ENCODE results near the gene MAVS.

Gene MAVS

GRCh38 chr20:3846740-3847428 lies at the start of gene MAVS:
Gene MAVS, plus strand, starts transcription at chr20:3846834. Its CDS starts 7,791 bp downstream, at chr20:3854625.
- Histone ChIP-seq H3K4me1 (ENCODE audit: control insufficient read depth, insufficient read depth, low read length) (peaks cover 29% of the 10 kb centered on the region), H3K27me3 (replicated peaks; ENCODE audit: control insufficient read depth, insufficient read depth, low read length) (no peaks in the 10 kb centered on the region), H3K9me3 (ENCODE audit: control insufficient read depth, low read length) (no peaks in the 10 kb centered on the region), H3K4me3 (ENCODE audit: low read length) (peak within 1 kb of the TSS; percentile 98), H3K9ac (ENCODE audit: low read length) (peak within 1 kb of the TSS; percentile 100), H3K36me3 (ENCODE audit: control insufficient read depth, insufficient read depth, low read length, severe bottlenecking) (no peaks in the 10 kb centered on the region)
- peak; percentile 95 for DNase-seq (ENCODE audit: low read depth)

GRCh38 chr20:3797226-3797545 lies 49.4 kb upstream of the MAVS start:
- Histone ChIP-seq H3K27me3 (replicated peaks; ENCODE audit: control insufficient read depth, insufficient read depth, low read length) (no peaks in the 10 kb centered on the region), H3K4me3 (ENCODE audit: low read length) (peak overlapping the region; percentile 94), H3K36me3 (ENCODE audit: control insufficient read depth, insufficient read depth, low read length, severe bottlenecking) (peaks cover 25% of the 10 kb centered on the region), H3K9me3 (ENCODE audit: control insufficient read depth, low read length) (no peaks in the 10 kb centered on the region), H3K4me1 (ENCODE audit: control insufficient read depth, insufficient read depth, low read length) (peaks cover 21% of the 10 kb centered on the region), H3K9ac (ENCODE audit: low read length) (peak overlapping the region; percentile 86)
- DNase-seq (ENCODE audit: low read depth) = no peak

GRCh38 chr20:3797592-3798372 lies 48.9 kb upstream of the MAVS start:
- peak overlapping the region; percentile 94 for H3K4me3 ChIP-seq (ENCODE audit: low read length)

GRCh38 chr20:3798373-3798768 lies 48.3 kb upstream of the MAVS start:
- H3K27me3 ChIP-seq (replicated peaks; ENCODE audit: control insufficient read depth, insufficient read depth, low read length) = no peaks in the 10 kb centered on the region
- peaks cover 37% of the 10 kb centered on the region for H3K36me3 ChIP-seq (ENCODE audit: control insufficient read depth, insufficient read depth, low read length, severe bottlenecking)
- no peak for DNase-seq (ENCODE audit: low read depth)
- H3K9me3 ChIP-seq (ENCODE audit: control insufficient read depth, low read length) = no peaks in the 10 kb centered on the region
- peak overlapping the region; percentile 86 for H3K9ac ChIP-seq (ENCODE audit: low read length)
- H3K4me1 ChIP-seq (ENCODE audit: control insufficient read depth, insufficient read depth, low read length) = peaks cover 21% of the 10 kb centered on the region
- peak overlapping the region; percentile 94 for H3K4me3 ChIP-seq (ENCODE audit: low read length)

More at GRCh38 chr20:3797592-3798372, 48.9 kb upstream of the MAVS start:
- DNase-seq (ENCODE audit: low read depth) = no peak
- no peaks in the 10 kb centered on the region for H3K27me3 ChIP-seq (replicated peaks; ENCODE audit: control insufficient read depth, insufficient read depth, low read length)
- H3K4me1 ChIP-seq (ENCODE audit: control insufficient read depth, insufficient read depth, low read length) = peaks cover 21% of the 10 kb centered on the region
- peak overlapping the region; percentile 86 for H3K9ac ChIP-seq (ENCODE audit: low read length)
- H3K36me3 ChIP-seq (ENCODE audit: control insufficient read depth, insufficient read depth, low read length, severe bottlenecking) = peaks cover 31% of the 10 kb centered on the region
- H3K9me3 ChIP-seq (ENCODE audit: control insufficient read depth, low read length) = no peaks in the 10 kb centered on the region

- DNase-seq (ENCODE audit: low read depth) = no peak
- no peaks in the 10 kb centered on the region for H3K9me3 ChIP-seq (ENCODE audit: control insufficient read depth, low read length)
- no peak overlapping the region for H3K4me3 ChIP-seq (ENCODE audit: low read length)
- H3K4me1 ChIP-seq (ENCODE audit: control insufficient read depth, insufficient read depth, low read length) = peaks cover 21% of the 10 kb centered on the region
- H3K9ac ChIP-seq (ENCODE audit: low read length) = no peak overlapping the region
- no peaks in the 10 kb centered on the region for H3K27me3 ChIP-seq (replicated peaks; ENCODE audit: control insufficient read depth, insufficient read depth, low read length)
- peaks cover 42% of the 10 kb centered on the region for H3K36me3 ChIP-seq (ENCODE audit: control insufficient read depth, insufficient read depth, low read length, severe bottlenecking)
Observed at GRCh38 chr20:3798908-3799248, 47.8 kb upstream of the MAVS start.

- H3K36me3 ChIP-seq (ENCODE audit: control insufficient read depth, insufficient read depth, low read length, severe bottlenecking) = peaks cover 42% of the 10 kb centered on the region
- DNase-seq (ENCODE audit: low read depth) = no peak
- H3K4me1 ChIP-seq (ENCODE audit: control insufficient read depth, insufficient read depth, low read length) = peaks cover 26% of the 10 kb centered on the region
- H3K27me3 ChIP-seq (replicated peaks; ENCODE audit: control insufficient read depth, insufficient read depth, low read length) = no peaks in the 10 kb centered on the region
- no peaks in the 10 kb centered on the region for H3K9me3 ChIP-seq (ENCODE audit: control insufficient read depth, low read length)
- no peak overlapping the region for H3K4me3 ChIP-seq (ENCODE audit: low read length)
- H3K9ac ChIP-seq (ENCODE audit: low read length) = no peak overlapping the region
Observed at GRCh38 chr20:3800256-3800877, 46.3 kb upstream of the MAVS start.

- Histone ChIP-seq H3K4me1 (ENCODE audit: control insufficient read depth, insufficient read depth, low read length) (peaks cover 31% of the 10 kb centered on the region), H3K9me3 (ENCODE audit: control insufficient read depth, low read length) (no peaks in the 10 kb centered on the region), H3K4me3 (ENCODE audit: low read length) (no peak overlapping the region), H3K9ac (ENCODE audit: low read length) (no peak overlapping the region), H3K36me3 (ENCODE audit: control insufficient read depth, insufficient read depth, low read length, severe bottlenecking) (peaks cover 42% of the 10 kb centered on the region), H3K27me3 (replicated peaks; ENCODE audit: control insufficient read depth, insufficient read depth, low read length) (no peaks in the 10 kb centered on the region)
- DNase-seq (ENCODE audit: low read depth) = no peak
Observed at GRCh38 chr20:3800878-3801260, 45.8 kb upstream of the MAVS start.

GRCh38 chr20:3801299-3801698 lies 45.3 kb upstream of the MAVS start:
- peaks cover 42% of the 10 kb centered on the region for H3K36me3 ChIP-seq (ENCODE audit: control insufficient read depth, insufficient read depth, low read length, severe bottlenecking)

GRCh38 chr20:3801846-3802245 lies 44.8 kb upstream of the MAVS start:
- Histone ChIP-seq H3K9me3 (ENCODE audit: control insufficient read depth, low read length) (no peaks in the 10 kb centered on the region), H3K4me3 (ENCODE audit: low read length) (no peak overlapping the region), H3K36me3 (ENCODE audit: control insufficient read depth, insufficient read depth, low read length, severe bottlenecking) (peaks cover 42% of the 10 kb centered on the region), H3K27me3 (replicated peaks; ENCODE audit: control insufficient read depth, insufficient read depth, low read length) (no peaks in the 10 kb centered on the region), H3K9ac (ENCODE audit: low read length) (no peak overlapping the region), H3K4me1 (ENCODE audit: control insufficient read depth, insufficient read depth, low read length) (peaks cover 34% of the 10 kb centered on the region)
- DNase-seq (ENCODE audit: low read depth) = no peak

More at GRCh38 chr20:3801299-3801698, 45.3 kb upstream of the MAVS start:
- Histone ChIP-seq H3K27me3 (replicated peaks; ENCODE audit: control insufficient read depth, insufficient read depth, low read length) (no peaks in the 10 kb centered on the region), H3K9me3 (ENCODE audit: control insufficient read depth, low read length) (no peaks in the 10 kb centered on the region), H3K4me1 (ENCODE audit: control insufficient read depth, insufficient read depth, low read length) (peaks cover 36% of the 10 kb centered on the region), H3K9ac (ENCODE audit: low read length) (no peak overlapping the region), H3K4me3 (ENCODE audit: low read length) (no peak overlapping the region)
- no peak for DNase-seq (ENCODE audit: low read depth)

- H3K9ac ChIP-seq (ENCODE audit: low read length) = no peak overlapping the region
- no peaks in the 10 kb centered on the region for H3K27me3 ChIP-seq (replicated peaks; ENCODE audit: control insufficient read depth, insufficient read depth, low read length)
- peaks cover 42% of the 10 kb centered on the region for H3K36me3 ChIP-seq (ENCODE audit: control insufficient read depth, insufficient read depth, low read length, severe bottlenecking)
- DNase-seq (ENCODE audit: low read depth) = no peak
- no peaks in the 10 kb centered on the region for H3K9me3 ChIP-seq (ENCODE audit: control insufficient read depth, low read length)
- H3K4me3 ChIP-seq (ENCODE audit: low read length) = no peak overlapping the region
- H3K4me1 ChIP-seq (ENCODE audit: control insufficient read depth, insufficient read depth, low read length) = peaks cover 34% of the 10 kb centered on the region
Observed at GRCh38 chr20:3802524-3803239, 44.0 kb upstream of the MAVS start.

GRCh38 chr20:3803289-3803688 lies 43.3 kb upstream of the MAVS start:
- Histone ChIP-seq H3K9ac (ENCODE audit: low read length) (no peak overlapping the region), H3K9me3 (ENCODE audit: control insufficient read depth, low read length) (no peaks in the 10 kb centered on the region), H3K27me3 (replicated peaks; ENCODE audit: control insufficient read depth, insufficient read depth, low read length) (no peaks in the 10 kb centered on the region), H3K4me1 (ENCODE audit: control insufficient read depth, insufficient read depth, low read length) (peaks cover 34% of the 10 kb centered on the region), H3K4me3 (ENCODE audit: low read length) (no peak overlapping the region), H3K36me3 (ENCODE audit: control insufficient read depth, insufficient read depth, low read length, severe bottlenecking) (peaks cover 42% of the 10 kb centered on the region)
- DNase-seq (ENCODE audit: low read depth) = no peak
